ENCODE measurements around the gene ABCD1.

The ABCD1 gene

GRCh38 chrX:153686711-153687110, 37.9 kb upstream of the ABCD1 start:
- Histone ChIP-seq H3K9me2 (ENCODE audit: low read depth, low read length) (no peaks in the 10 kb centered on the region), H3K79me2 (ENCODE audit: insufficient read depth, low read length) (no peaks in the 10 kb centered on the region), H3K9me3 (ENCODE audit: low read length) (no peaks in the 10 kb centered on the region), H3K4me1 (ENCODE audit: insufficient read depth, low read length, severe bottlenecking) (no peaks in the 10 kb centered on the region), H3K9ac (ENCODE audit: low read length) (no peak overlapping the region), H3K4me3 (ENCODE audit: low read depth, low read length, poor library complexity, severe bottlenecking) (no peak overlapping the region), H3F3A (ENCODE audit: insufficient read depth, low read length) (no peaks in the 10 kb centered on the region), H4K20me1 (ENCODE audit: insufficient read depth, low read length) (no peaks in the 10 kb centered on the region), H3K36me3 (ENCODE audit: insufficient read depth, low read length) (no peaks in the 10 kb centered on the region), H2AFZ (ENCODE audit: low read length) (no peak overlapping the region), H3K27me3 (ENCODE audit: insufficient read depth, low read length) (no peaks in the 10 kb centered on the region), H3K4me2 (ENCODE audit: low read length) (no peak overlapping the region), H3K27ac (ENCODE audit: low read depth, low read length, poor library complexity, severe bottlenecking) (no peak overlapping the region)
- TF ChIP-seq EZH2 (IDR thresholded peaks at IDR 0.05; ENCODE audit: borderline replicate concordance, low read length), result no peak
- TF ChIP-seq, protein P1, sequence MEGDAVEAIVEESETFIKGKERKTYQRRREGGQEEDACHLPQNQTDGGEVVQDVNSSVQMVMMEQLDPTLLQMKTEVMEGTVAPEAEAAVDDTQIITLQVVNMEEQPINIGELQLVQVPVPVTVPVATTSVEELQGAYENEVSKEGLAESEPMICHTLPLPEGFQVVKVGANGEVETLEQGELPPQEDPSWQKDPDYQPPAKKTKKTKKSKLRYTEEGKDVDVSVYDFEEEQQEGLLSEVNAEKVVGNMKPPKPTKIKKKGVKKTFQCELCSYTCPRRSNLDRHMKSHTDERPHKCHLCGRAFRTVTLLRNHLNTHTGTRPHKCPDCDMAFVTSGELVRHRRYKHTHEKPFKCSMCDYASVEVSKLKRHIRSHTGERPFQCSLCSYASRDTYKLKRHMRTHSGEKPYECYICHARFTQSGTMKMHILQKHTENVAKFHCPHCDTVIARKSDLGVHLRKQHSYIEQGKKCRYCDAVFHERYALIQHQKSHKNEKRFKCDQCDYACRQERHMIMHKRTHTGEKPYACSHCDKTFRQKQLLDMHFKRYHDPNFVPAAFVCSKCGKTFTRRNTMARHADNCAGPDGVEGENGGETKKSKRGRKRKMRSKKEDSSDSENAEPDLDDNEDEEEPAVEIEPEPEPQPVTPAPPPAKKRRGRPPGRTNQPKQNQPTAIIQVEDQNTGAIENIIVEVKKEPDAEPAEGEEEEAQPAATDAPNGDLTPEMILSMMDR (IDR thresholded peaks at IDR 0.05; ENCODE audit: low read length), result no peak

- no peak within 1 kb of the TSS for H2AFZ ChIP-seq (ENCODE audit: low read length)
- no peaks in the 10 kb centered on the region for H3K9me3 ChIP-seq (ENCODE audit: low read length)
- H4K20me1 ChIP-seq (ENCODE audit: insufficient read depth, low read length), result no peaks in the 10 kb centered on the region
- no peaks in the 10 kb centered on the region for H3K36me3 ChIP-seq (ENCODE audit: insufficient read depth, low read length)
- H3K9me2 ChIP-seq (ENCODE audit: low read depth, low read length), result no peaks in the 10 kb centered on the region
- no peak within 1 kb of the TSS; the same call in 1 of the 2 replicates for H3K4me2 ChIP-seq (ENCODE audit: low read length)
- H3F3A ChIP-seq (ENCODE audit: insufficient read depth, low read length), result no peaks in the 10 kb centered on the region
- H3K4me3 ChIP-seq (ENCODE audit: low read depth, low read length, poor library complexity, severe bottlenecking), result peak within 1 kb of the TSS; percentile 38
- H3K27me3 ChIP-seq (ENCODE audit: insufficient read depth, low read length), result no peaks in the 10 kb centered on the region
- H3K9ac ChIP-seq (ENCODE audit: low read length), result no peak within 1 kb of the TSS
- TF ChIP-seq, protein P1 (IDR thresholded peaks at IDR 0.05; ENCODE audit: low read length), result peak; percentile 38
- TF ChIP-seq EZH2 (IDR thresholded peaks at IDR 0.05; ENCODE audit: borderline replicate concordance, low read length), result no peak
- no peak within 1 kb of the TSS for H3K27ac ChIP-seq (ENCODE audit: low read depth, low read length, poor library complexity, severe bottlenecking)
- H3K79me2 ChIP-seq (ENCODE audit: insufficient read depth, low read length), result no peaks in the 10 kb centered on the region
- H3K4me1 ChIP-seq (ENCODE audit: insufficient read depth, low read length, severe bottlenecking), result no peaks in the 10 kb centered on the region
Measured at GRCh38 chrX:153687121-153688039, 37.3 kb upstream of the ABCD1 start, which contains the start of gene SLC6A8. TSS of gene SLC6A8 (plus strand) at chrX:153687926. CDS start at chrX:153688575, 649 bp downstream.

- H3K36me3 ChIP-seq (ENCODE audit: insufficient read depth, low read length), result no peaks in the 10 kb centered on the region
- no peaks in the 10 kb centered on the region for H3F3A ChIP-seq (ENCODE audit: insufficient read depth, low read length)
- no peak overlapping the region for H3K27ac ChIP-seq (ENCODE audit: low read depth, low read length, poor library complexity, severe bottlenecking)
- H3K9me3 ChIP-seq (ENCODE audit: low read length), result no peaks in the 10 kb centered on the region
- H2AFZ ChIP-seq (ENCODE audit: low read length), result no peak overlapping the region
- TF ChIP-seq EZH2 (IDR thresholded peaks at IDR 0.05; ENCODE audit: borderline replicate concordance, low read length), result no peak
- TF ChIP-seq, protein P1 (IDR thresholded peaks at IDR 0.05; ENCODE audit: low read length), result no peak
- no peaks in the 10 kb centered on the region for H3K9me2 ChIP-seq (ENCODE audit: low read depth, low read length)
- H3K4me1 ChIP-seq (ENCODE audit: insufficient read depth, low read length, severe bottlenecking), result no peaks in the 10 kb centered on the region
- H3K4me2 ChIP-seq (ENCODE audit: low read length), result no peak overlapping the region
- H3K27me3 ChIP-seq (ENCODE audit: insufficient read depth, low read length), result no peaks in the 10 kb centered on the region
- no peak overlapping the region for H3K9ac ChIP-seq (ENCODE audit: low read length)
- H4K20me1 ChIP-seq (ENCODE audit: insufficient read depth, low read length), result no peaks in the 10 kb centered on the region
- H3K4me3 ChIP-seq (ENCODE audit: low read depth, low read length, poor library complexity, severe bottlenecking), result no peak overlapping the region
- no peaks in the 10 kb centered on the region for H3K79me2 ChIP-seq (ENCODE audit: insufficient read depth, low read length)
Measured at GRCh38 chrX:153688071-153688470, 36.6 kb upstream of the ABCD1 start.

All from OCI-LY1 (cell line).